Mesenchymal stem cell (in vitro differentiated cells and primary cell): ENCODE measurements around the gene TOM1L1.

ENCODE experiments used
- DNase-seq: peaks from one replicate; pipeline ENCODE4 v3.0.0-alpha.2; 2013
- H2AFZ ChIP-seq: one replicate; pipeline ENCODE4 v1.6.1; 2013; ENCODE audit warnings: low read depth, mild to moderate bottlenecking, control low read depth, inconsistent platforms, low read length, moderate library complexity
- H2AK5ac ChIP-seq: 2 replicates; pipeline ENCODE4 v1.6.1; 2013; ENCODE audit warnings: low read length, moderate library complexity, mild to moderate bottlenecking, inconsistent platforms; ENCODE audit not compliant: severe bottlenecking
- H2BK120ac ChIP-seq: one replicate; pipeline ENCODE4 v1.6.1; 2013; ENCODE audit warnings: low read depth, mild to moderate bottlenecking, inconsistent platforms, low read length, moderate library complexity
- H2BK12ac ChIP-seq, 2 experiments: one replicate each; pipeline ENCODE4 v1.6.1; 2013; ENCODE audit warnings: inconsistent platforms in 2 of 2, low read length in 2 of 2, mild to moderate bottlenecking in 2 of 2, moderate library complexity in 2 of 2, control low read depth in 1 of 2
- H2BK15ac ChIP-seq: one replicate; pipeline ENCODE4 v1.6.1; 2013; ENCODE audit warnings: mild to moderate bottlenecking, low read depth, inconsistent platforms; ENCODE audit not compliant: poor library complexity, severe bottlenecking
- H2BK5ac ChIP-seq: 2 replicates; pipeline ENCODE4 v1.6.1; 2013; ENCODE audit warnings: low read depth, mild to moderate bottlenecking, low read length, control low read depth, inconsistent platforms; ENCODE audit not compliant: poor library complexity, severe bottlenecking
- H3K14ac ChIP-seq, 2 experiments: one replicate each; pipeline ENCODE4 v1.6.1; 2013; ENCODE audit warnings: inconsistent platforms in 2 of 2, low read length in 2 of 2, control low read depth in 1 of 2, mild to moderate bottlenecking in 1 of 2, moderate library complexity in 1 of 2
- H3K18ac ChIP-seq, 2 experiments: one replicate each; pipeline ENCODE4 v1.6.1; 2013; ENCODE audit warnings: inconsistent platforms in 2 of 2, low read length in 2 of 2, control low read depth in 1 of 2, low read depth in 1 of 2, mild to moderate bottlenecking in 1 of 2
- H3K23ac ChIP-seq, 2 experiments: one replicate each; pipeline ENCODE4 v1.6.1; 2013; ENCODE audit warnings: inconsistent platforms in 2 of 2, low read length in 2 of 2, mild to moderate bottlenecking in 2 of 2, moderate library complexity in 2 of 2, control low read depth in 1 of 2
- H3K27ac ChIP-seq: 2 replicates; pipeline ENCODE4 v1.5.1; 2013; ENCODE audit warnings: mild to moderate bottlenecking, moderate library complexity, low read length, control low read depth, inconsistent platforms; ENCODE audit not compliant: poor library complexity, severe bottlenecking
- H3K27me3 ChIP-seq, 2 experiments: 2 replicates each; pipeline versions ENCODE4 v1.6.1 to v1.7.0; 2013; ENCODE audit warnings: low read length in 2 of 2, mild to moderate bottlenecking in 2 of 2, moderate library complexity in 2 of 2, control low read depth in 1 of 2, inconsistent platforms in 1 of 2; ENCODE audit not compliant: control insufficient read depth in 1 of 2, insufficient read depth in 1 of 2
- H3K36me3 ChIP-seq, 2 experiments: 2 replicates each; pipeline versions ENCODE4 v1.6.1 to v1.7.0; 2013; ENCODE audit warnings: low read length in 2 of 2, control low read depth in 1 of 2, inconsistent platforms in 1 of 2, low read depth in 1 of 2, mild to moderate bottlenecking in 1 of 2; ENCODE audit not compliant: insufficient read depth in 2 of 2, control insufficient read depth in 1 of 2
- H3K4ac ChIP-seq, 2 experiments: one replicate each; pipeline ENCODE4 v1.6.1; 2013; ENCODE audit warnings: inconsistent platforms in 2 of 2, low read length in 2 of 2, mild to moderate bottlenecking in 2 of 2, moderate library complexity in 2 of 2, control low read depth in 1 of 2, low read depth in 1 of 2
- H3K4me1 ChIP-seq: 2 replicates; pipeline ENCODE4 v1.6.1; 2013; ENCODE audit warnings: low read depth, low read length, control low read depth; ENCODE audit not compliant: control insufficient read depth, insufficient read depth
- H3K4me2 ChIP-seq: 2 replicates; pipeline ENCODE4 v1.6.1; 2013; ENCODE audit warnings: low read length, mild to moderate bottlenecking, inconsistent platforms; ENCODE audit not compliant: poor library complexity, severe bottlenecking
- H3K4me3 ChIP-seq, 2 experiments: 2 replicates each; pipeline versions ENCODE4 v1.5.1 to v1.7.0; 2013; ENCODE audit warnings: low read length in 2 of 2, mild to moderate bottlenecking in 2 of 2, control low read depth in 1 of 2, low read depth in 1 of 2; ENCODE audit not compliant: insufficient read depth in 1 of 2
- H3K79me1 ChIP-seq: replicated peaks from 2 replicates; pipeline ENCODE4 v1.6.1; 2013; ENCODE audit warnings: mild to moderate bottlenecking, control low read depth, low read length, inconsistent platforms; ENCODE audit not compliant: poor library complexity, severe bottlenecking
- H3K9ac ChIP-seq: 2 replicates; pipeline ENCODE4 v1.7.0; 2013; ENCODE audit warnings: mild to moderate bottlenecking, low read length, moderate library complexity
- H3K9me3 ChIP-seq: 2 replicates; pipeline ENCODE4 v1.7.0; 2013; ENCODE audit warnings: mild to moderate bottlenecking, low read length; ENCODE audit not compliant: control insufficient read depth
- H4K8ac ChIP-seq: one replicate; pipeline ENCODE4 v1.6.1; 2013; ENCODE audit warnings: inconsistent platforms, mild to moderate bottlenecking, low read length, moderate library complexity
- H4K91ac ChIP-seq: one replicate; pipeline ENCODE4 v1.6.1; 2013; ENCODE audit warnings: mild to moderate bottlenecking, low read length, inconsistent platforms
- WGBS: methylation state at CpG from one replicate; pipeline ENCODE4 v1.1.7; 2013; ENCODE audit warnings: mixed read lengths; 5-methylcytosine and 5-hydroxymethylcytosine counted together

Gene TOM1L1

GRCh38 chr17:54941285-54941684 lies 40.6 kb downstream of the TOM1L1 start:
- H2BK5ac ChIP-seq: no peak overlapping the region
- H3K9me3 ChIP-seq: no peaks in the 10 kb centered on the region
- no peak overlapping the region for H3K9ac ChIP-seq
- no peak overlapping the region for H4K8ac ChIP-seq
- H3K27ac ChIP-seq: no peak overlapping the region
- no peak for DNase-seq
- 100% methylated on average over 1 of the region's 1 CpG for WGBS
- no peaks in the 10 kb centered on the region for H3K27me3 ChIP-seq
- no peak overlapping the region for H3K4ac ChIP-seq
- H3K4me2 ChIP-seq: no peak overlapping the region
- H3K23ac ChIP-seq: no peak overlapping the region
- no peak overlapping the region for H2BK12ac ChIP-seq
- H3K79me1 ChIP-seq: peaks cover 2% of the 10 kb centered on the region
- H4K91ac ChIP-seq: no peak overlapping the region
- H3K4me1 ChIP-seq: no peaks in the 10 kb centered on the region
- H3K14ac ChIP-seq: no peak overlapping the region
- no peak overlapping the region for H3K18ac ChIP-seq
- H3K36me3 ChIP-seq: peaks cover 0 to 13% of the 10 kb centered on the region in 2 experiments
- H2AFZ ChIP-seq: no peak overlapping the region
- H2BK120ac ChIP-seq: no peak overlapping the region
- no peak overlapping the region for H2BK15ac ChIP-seq
- no peak overlapping the region for H2AK5ac ChIP-seq
- no peak overlapping the region for H3K4me3 ChIP-seq

- 74% methylated on average over 1 of the region's 1 CpG for WGBS
- H3K36me3 ChIP-seq: peaks cover 0 to 11% of the 10 kb centered on the region in 2 experiments
- H2BK5ac ChIP-seq: no peak overlapping the region
- H3K23ac ChIP-seq: no peak overlapping the region
- H3K4me3 ChIP-seq: no peak overlapping the region
- no peak overlapping the region for H3K9ac ChIP-seq
- no peak overlapping the region for H2BK12ac ChIP-seq
- H2BK15ac ChIP-seq: no peak overlapping the region
- peak overlapping the region; percentile 60 for H3K27ac ChIP-seq
- H2BK120ac ChIP-seq: no peak overlapping the region
- H3K14ac ChIP-seq: no peak overlapping the region
- H3K79me1 ChIP-seq: peaks cover 5% of the 10 kb centered on the region
- H3K18ac ChIP-seq: no peak overlapping the region
- no peaks in the 10 kb centered on the region for H3K9me3 ChIP-seq
- no peak overlapping the region for H2AFZ ChIP-seq
- H3K4ac ChIP-seq: no peak overlapping the region
- H3K4me2 ChIP-seq: no peak overlapping the region
- no peak overlapping the region for H4K8ac ChIP-seq
- no peaks in the 10 kb centered on the region for H3K27me3 ChIP-seq
- H3K4me1 ChIP-seq: peaks cover 4% of the 10 kb centered on the region
- no peak overlapping the region for H4K91ac ChIP-seq
- no peak overlapping the region for H2AK5ac ChIP-seq
- DNase-seq: peak; percentile 26
These were observed 44.1 kb downstream of the TOM1L1 start for GRCh38 chr17:54944796-54945195.

- WGBS: no CpG with 5 or more reads among the region's 1 CpG
- Histone ChIP-seq H2AK5ac (no peak overlapping the region), H2AFZ (no peak overlapping the region), H3K14ac (no peak overlapping the region), H3K9me3 (no peaks in the 10 kb centered on the region), H2BK12ac (no peak overlapping the region), H2BK120ac (no peak overlapping the region), H3K36me3 (peaks cover 0 to 11% of the 10 kb centered on the region in 2 experiments), H3K4me2 (no peak overlapping the region), H4K91ac (no peak overlapping the region), H3K4ac (no peak overlapping the region), H2BK15ac (no peak overlapping the region), H3K4me1 (peaks cover 4% of the 10 kb centered on the region), H2BK5ac (no peak overlapping the region), H3K4me3 (no peak overlapping the region), H3K23ac (no peak overlapping the region), H3K27ac (peak overlapping the region; percentile 60), H3K27me3 (no peaks in the 10 kb centered on the region), H4K8ac (no peak overlapping the region), H3K9ac (no peak overlapping the region), H3K79me1 (peaks cover 5% of the 10 kb centered on the region), H3K18ac (no peak overlapping the region)
- DNase-seq: no peak
These were observed 44.6 kb downstream of the TOM1L1 start for GRCh38 chr17:54945231-54945630.

DNA sequence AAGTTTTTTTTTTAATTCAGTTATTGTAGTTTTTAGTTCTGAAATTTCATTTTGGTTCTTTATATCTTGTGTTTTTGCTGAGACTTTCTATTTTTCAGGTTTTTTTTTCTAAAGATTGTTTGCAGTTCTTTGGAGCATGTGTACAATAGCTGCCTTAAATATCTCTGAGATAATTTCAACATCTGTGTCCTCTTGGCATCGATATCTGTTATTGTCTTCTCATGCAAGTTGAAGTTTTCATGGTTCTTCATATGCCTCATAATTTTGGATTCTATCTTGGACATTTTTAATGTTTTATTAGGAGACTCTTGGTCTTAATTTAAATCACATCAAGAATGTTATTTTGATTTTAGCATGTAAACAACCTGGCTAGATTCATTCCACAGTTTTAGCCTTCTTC lies 45.0 kb downstream of the TOM1L1 start:
- Histone ChIP-seq H2BK15ac (no peak overlapping the region), H3K4me1 (peaks cover 4% of the 10 kb centered on the region), H3K79me1 (peaks cover 5% of the 10 kb centered on the region), H2BK12ac (no peak overlapping the region), H2AFZ (no peak overlapping the region), H3K9ac (no peak overlapping the region), H2AK5ac (no peak overlapping the region), H3K14ac (no peak overlapping the region), H4K91ac (no peak overlapping the region), H3K23ac (no peak overlapping the region), H3K4me2 (no peak overlapping the region), H3K18ac (no peak overlapping the region), H4K8ac (no peak overlapping the region), H3K4me3 (no peak overlapping the region), H2BK120ac (no peak overlapping the region), H2BK5ac (no peak overlapping the region), H3K27ac (no peak overlapping the region), H3K36me3 (peaks cover 0 to 11% of the 10 kb centered on the region in 2 experiments), H3K4ac (no peak overlapping the region), H3K9me3 (no peaks in the 10 kb centered on the region), H3K27me3 (no peaks in the 10 kb centered on the region)
- WGBS: no CpG with 5 or more reads among the region's 1 CpG
- no peak for DNase-seq
